GM19328 (cell line): ENCODE data around the gene PILRA.
A peak's percentile ranks its signal among the peaks of the same experiment; 100 is the strongest.

ENCODE experiments used
- ATAC-seq: cut with Tn5 transposase; IDR thresholded peaks from one replicate; pipeline ENCODE4 v1.9.1; 2021; ENCODE audit warnings: mild to moderate bottlenecking, moderate library complexity; ENCODE audit not compliant: unreplicated experiment

The PILRA gene

GRCh38 chr7:100406767-100407166, 33.5 kb downstream of the PILRA start:
- ATAC-seq, result no peak

GRCh38 chr7:100407285-100408180, 34.2 kb downstream of the PILRA start:
- ATAC-seq, result no peak

GRCh38 chr7:100411101-100411500, 37.8 kb downstream of the PILRA start:
- ATAC-seq, result no peak

- ATAC-seq, result no peak
Measured at GRCh38 chr7:100413346-100413745, 40.1 kb downstream of the PILRA start.

GRCh38 chr7:100413889-100414288, 40.6 kb downstream of the PILRA start:
- ATAC-seq, result no peak

DNA sequence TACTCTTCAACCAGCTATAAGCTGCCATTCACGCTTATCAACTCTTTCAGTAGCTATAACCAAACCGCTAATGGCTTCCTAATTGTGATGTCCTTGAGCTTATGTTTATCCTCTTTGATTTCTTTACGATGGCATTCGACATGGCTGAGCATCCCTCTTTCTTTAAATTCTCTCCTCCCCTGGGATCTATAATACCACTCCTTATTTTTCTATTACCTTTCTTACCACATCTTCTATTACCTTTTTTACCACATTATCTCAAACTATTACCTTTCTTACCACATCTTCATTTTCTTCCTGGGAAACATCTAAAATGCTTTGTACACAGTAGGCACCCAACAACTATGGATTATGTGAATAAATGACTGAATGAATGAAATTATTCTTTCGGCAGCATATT, 42.2 kb downstream of the PILRA start:
- no peak for ATAC-seq

GRCh38 chr7:100418930-100419659, 45.8 kb downstream of the PILRA start:
- no peak for ATAC-seq

DNA sequence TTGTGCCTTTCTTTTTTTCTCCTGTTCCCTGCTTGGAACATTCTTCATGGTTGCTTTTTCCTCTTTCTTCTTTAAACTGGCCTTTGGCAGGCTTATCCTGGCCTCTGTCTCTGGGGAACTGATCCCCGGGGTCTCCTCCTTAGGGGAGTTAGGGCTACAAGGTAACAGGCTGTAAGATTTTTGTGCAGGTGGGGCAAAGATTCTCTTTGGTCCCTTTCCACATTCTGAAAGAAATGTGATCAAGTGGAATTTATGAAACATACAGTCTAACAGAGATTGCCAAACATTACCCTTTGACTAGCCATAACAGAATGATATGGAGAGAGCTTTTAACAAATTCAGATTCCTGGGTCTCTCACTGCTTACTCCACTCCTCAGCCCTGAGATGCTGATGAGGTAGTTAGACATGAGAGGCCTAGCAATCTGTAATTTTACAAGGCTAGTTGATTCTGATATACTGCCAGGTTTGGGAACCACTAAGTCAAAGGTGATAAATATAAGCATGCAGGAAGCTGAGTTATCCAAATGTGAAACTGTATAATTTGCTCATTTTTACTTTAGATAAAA, 46.5 kb downstream of the PILRA start:
- ATAC-seq, result no peak

DNA sequence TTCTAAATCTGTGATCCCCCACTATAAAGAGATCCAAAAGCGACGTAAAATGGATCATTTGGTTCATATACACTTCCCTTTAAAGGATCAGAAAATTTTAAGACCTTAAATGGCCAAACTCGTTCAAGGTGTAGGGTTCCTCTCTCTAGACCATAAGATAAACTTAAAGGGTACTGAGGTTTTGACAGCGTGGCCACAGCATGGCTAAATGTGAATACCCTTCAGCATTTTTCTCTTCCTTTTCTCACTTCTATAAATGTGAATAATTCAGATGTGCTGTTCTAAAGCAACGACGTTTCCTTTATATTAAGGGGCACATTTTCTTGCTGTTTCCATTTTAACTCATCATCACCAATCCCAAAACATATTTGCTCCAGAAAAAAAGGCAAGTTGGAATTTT, 50.0 kb downstream of the PILRA start:
- no peak for ATAC-seq

- no peak for ATAC-seq
Measured at GRCh38 chr7:100425347-100425746, 52.1 kb downstream of the PILRA start.

GRCh38 chr7:100426516-100426915, 53.2 kb downstream of the PILRA start:
- ATAC-seq, result no peak

DNA sequence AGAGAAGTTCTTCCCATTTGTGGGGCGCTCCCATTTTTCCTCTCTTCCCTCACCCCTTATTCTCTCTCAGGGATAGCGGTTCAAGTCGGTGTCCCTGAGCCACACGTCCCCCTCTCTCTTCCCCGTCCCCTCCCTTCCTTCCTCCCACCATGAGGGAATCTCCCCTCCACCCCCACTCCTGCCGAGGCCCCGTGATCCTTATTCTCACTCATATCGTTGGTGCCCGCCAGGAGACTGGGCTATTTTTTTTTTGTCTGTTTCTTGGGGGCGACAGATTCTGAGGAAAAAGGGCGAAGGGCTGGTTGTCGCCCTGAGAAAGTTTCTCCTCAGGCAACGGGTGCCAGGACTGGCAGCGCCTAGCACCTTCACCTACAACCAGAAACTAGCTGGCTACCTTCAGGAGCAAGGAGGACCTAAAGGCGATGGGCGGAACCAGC, 54.5 kb downstream of the PILRA start:
- ATAC-seq, result no peak

DNA sequence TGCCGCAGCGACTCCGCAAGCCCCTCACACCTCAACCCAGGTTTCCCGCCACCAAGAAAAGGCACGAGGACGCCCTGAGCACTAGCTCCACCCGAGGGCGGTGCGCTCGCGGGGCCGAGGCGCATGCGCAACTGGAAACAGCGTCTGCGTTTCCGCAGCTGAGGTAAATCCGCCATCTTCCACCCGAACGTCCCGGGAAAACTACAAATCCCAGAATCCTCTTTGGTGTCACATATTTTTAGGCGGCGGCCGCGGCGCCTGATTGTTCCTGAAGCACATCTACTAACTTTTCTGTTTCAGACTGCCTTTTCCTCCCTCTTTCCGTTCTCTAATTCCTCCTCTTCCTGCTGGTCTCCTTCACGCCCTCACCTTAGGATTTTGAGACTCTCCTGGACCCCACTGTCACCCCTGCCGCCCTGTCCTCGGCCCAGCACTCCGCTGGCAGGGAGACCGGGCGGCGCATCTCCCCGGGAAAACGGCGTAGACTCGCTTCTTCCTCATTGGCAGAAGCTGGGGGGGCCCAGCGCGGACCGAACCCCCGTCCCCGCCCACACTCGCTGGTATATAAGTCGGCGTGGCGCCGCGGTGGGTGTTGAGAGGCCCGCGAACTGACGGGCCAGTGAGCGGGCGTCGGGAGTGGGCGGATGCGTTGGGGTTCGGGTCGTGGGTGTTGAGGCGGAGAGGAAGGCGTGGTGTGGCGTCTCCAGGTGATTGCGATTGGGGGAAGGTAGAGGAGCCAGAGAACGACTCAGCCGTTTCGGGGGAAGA, 55.1 kb downstream of the PILRA start, which contains the start of gene ZCWPW1:
ZCWPW1 (minus strand) TSS at position 505 of the 768 bp plus-strand sequence. CDS start 8,054 bp downstream, outside the sequence.
- ATAC-seq, result peak; percentile 30

DNA sequence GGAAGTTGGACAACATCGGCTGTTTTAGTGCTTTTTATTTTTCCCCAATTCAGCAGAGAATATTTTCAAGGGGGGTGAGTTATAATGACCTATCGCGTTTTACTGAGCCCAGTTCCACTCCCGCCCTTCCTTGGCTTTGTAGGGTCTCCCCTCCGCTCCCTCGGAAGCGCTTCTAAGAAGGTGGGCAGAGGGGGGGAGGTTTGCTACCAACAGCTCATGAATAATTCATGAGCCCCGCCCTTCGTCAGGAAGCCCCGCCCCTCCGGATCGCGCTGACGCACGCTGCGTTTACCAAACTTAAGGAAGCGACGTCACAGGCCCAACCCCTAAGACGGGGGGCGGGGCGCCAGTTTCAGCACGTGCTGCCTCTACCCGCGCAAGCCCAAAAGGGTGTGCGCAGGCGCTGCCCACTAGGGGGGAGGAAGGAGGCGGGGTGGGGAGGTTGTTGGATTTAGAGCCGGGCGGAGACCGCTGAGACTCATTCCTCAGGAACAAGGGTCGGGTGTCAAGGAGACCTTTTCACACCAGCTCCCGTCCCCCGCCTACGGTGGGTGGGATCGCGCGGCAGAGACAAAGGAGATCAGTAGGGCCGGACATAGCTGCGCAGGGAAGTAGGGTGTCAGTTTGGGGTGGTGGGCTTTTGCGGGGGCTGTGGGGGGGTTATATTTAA, 55.8 kb downstream of the PILRA start:
- ATAC-seq, result peak; percentile 49

DNA sequence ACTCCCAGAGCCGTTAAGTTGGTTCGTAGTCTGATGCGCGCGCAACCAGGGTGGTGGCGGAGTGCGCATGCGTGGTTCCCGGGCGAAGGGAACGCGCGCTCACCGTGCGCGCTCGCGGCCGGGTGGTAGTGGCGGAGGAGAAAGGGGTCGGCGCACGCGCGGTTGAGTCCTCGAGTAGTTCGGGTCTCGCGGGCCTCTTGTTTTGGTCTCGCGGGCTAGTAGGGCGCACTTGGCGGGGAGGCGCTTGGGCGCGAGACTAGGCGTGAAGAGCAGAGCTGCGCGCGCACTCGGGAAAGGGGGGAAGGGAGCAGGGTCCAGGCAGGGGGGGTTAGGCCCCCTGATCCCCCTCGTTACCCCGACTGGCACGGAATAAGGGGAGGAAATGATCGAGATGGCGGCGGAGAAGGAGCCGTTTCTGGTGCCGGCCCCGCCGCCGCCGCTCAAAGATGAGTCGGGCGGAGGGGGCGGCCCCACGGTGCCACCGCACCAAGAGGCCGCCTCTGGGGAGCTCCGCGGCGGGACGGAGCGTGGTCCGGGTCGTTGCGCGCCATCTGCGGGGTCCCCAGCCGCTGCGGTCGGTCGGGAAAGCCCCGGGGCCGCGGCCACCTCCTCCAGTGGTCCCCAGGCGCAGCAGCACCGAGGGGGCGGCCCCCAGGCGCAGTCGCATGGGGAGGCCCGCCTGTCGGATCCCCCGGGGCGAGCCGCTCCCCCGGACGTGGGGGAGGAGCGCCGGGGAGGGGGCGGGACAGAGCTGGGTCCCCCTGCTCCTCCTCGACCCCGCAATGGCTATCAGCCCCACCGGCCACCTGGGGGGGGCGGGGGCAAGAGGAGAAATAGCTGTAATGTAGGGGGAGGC, 56.6 kb downstream of the PILRA start, which contains the start of gene MEPCE:
MEPCE (plus strand) TSS at position 195 of the 856 bp plus-strand sequence; CDS start at position 383, 188 bp downstream.
- ATAC-seq, result peak; percentile 40

DNA sequence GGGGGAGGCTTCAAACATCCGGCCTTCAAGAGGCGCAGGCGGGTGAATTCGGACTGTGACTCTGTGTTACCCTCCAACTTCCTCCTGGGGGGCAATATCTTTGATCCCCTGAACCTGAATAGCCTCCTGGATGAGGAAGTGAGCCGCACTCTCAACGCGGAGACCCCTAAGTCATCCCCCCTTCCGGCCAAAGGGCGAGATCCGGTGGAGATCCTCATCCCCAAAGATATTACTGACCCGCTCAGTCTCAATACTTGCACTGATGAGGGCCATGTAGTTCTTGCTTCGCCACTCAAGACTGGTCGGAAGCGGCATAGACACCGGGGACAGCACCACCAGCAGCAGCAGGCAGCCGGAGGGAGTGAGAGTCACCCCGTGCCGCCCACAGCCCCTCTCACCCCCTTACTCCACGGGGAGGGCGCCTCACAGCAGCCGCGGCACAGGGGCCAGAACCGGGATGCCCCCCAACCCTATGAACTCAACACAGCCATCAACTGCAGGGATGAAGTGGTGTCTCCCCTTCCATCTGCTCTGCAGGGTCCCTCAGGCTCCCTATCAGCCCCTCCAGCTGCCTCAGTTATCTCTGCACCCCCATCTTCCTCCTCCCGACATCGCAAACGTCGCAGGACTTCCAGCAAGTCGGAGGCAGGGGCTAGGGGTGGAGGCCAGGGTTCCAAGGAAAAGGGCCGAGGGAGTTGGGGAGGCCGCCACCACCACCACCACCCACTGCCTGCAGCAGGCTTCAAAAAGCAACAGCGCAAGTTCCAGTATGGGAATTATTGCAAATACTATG, 57.4 kb downstream of the PILRA start:
- ATAC-seq, result no peak

DNA sequence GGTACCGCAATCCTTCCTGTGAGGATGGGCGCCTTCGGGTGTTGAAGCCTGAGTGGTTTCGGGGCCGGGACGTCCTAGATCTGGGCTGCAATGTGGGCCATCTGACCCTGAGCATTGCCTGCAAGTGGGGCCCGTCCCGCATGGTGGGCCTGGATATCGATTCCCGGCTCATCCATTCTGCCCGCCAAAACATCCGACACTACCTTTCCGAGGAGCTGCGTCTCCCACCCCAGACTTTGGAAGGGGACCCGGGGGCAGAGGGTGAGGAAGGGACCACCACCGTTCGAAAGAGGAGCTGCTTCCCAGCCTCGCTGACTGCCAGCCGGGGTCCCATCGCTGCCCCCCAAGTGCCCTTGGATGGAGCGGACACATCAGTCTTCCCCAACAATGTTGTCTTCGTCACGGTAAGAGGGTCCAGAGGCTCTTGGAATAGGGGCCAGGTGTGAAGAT, 58.0 kb downstream of the PILRA start:
- ATAC-seq, result no peak

DNA sequence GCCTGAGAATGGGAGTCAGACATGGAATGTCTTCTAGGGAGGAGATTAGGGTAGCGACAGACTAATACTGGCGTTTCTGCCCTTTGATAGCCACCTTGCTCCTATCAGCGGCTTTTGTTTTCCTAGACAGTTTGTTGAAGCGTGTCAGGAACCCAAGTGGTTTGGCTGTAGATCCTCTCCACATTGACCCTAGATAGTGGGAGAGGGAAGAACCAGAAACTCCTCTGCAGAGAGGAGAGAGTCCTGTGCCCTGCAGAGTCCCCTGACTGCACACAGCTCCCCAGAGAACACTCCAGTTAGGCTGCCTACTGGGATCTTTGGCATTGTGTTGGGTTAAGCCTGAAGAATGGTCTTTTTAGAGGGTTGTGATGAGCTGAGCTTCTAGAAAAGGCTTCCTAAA, 58.8 kb downstream of the PILRA start:
- no peak for ATAC-seq
